DMS53 (cell line): ENCODE data around the gene RAD51.

Experiments used
- DNase-seq: peaks from one replicate; lab custom pipeline; 2025; lab: John Stamatoyannopoulos, UW

RAD51 gene

GRCh38 chr15:40762919-40763800, 68.2 kb downstream of the RAD51 start:
- DNase-seq: peak; percentile 94

GRCh38 chr15:40763801-40764628, 69.0 kb downstream of the RAD51 start, which contains the start of gene GCHFR:
GCHFR (plus strand) TSS chr15:40764068; CDS start chr15:40764181, 113 bp downstream.
- peak; percentile 91 for DNase-seq

- no peak for DNase-seq
These were observed 69.7 kb downstream of the RAD51 start for GRCh38 chr15:40764629-40765103.

GRCh38 chr15:40766194-40766815, 71.3 kb downstream of the RAD51 start:
- DNase-seq: no peak

GRCh38 chr15:40766906-40767837, 72.2 kb downstream of the RAD51 start:
- peak; percentile 41 for DNase-seq

- DNase-seq: no peak
These were observed 73.0 kb downstream of the RAD51 start for GRCh38 chr15:40767838-40768500.

- DNase-seq: no peak
These were observed 73.7 kb downstream of the RAD51 start for GRCh38 chr15:40768521-40769273.

- peak; percentile 79 for DNase-seq
These were observed 74.5 kb downstream of the RAD51 start, which contains the start of gene C15orf62 for GRCh38 chr15:40769274-40770146. C15orf62 (plus strand) TSS chr15:40769980; CDS start chr15:40770496, 516 bp downstream.

GRCh38 chr15:40770147-40770721, 75.3 kb downstream of the RAD51 start:
- peak; percentile 74 for DNase-seq

GRCh38 chr15:40771242-40771641, 76.3 kb downstream of the RAD51 start:
- no peak for DNase-seq

GRCh38 chr15:40772014-40772413, 77.0 kb downstream of the RAD51 start:
- no peak for DNase-seq

- no peak for DNase-seq
These were observed 78.5 kb downstream of the RAD51 start for GRCh38 chr15:40773496-40773895.

- DNase-seq: no peak
These were observed 78.9 kb downstream of the RAD51 start for GRCh38 chr15:40773902-40774301.

GRCh38 chr15:40775007-40775406, 80.0 kb downstream of the RAD51 start:
- DNase-seq: no peak

GRCh38 chr15:40775740-40776536, 81.0 kb downstream of the RAD51 start:
- no peak for DNase-seq

- no peak for DNase-seq
These were observed 81.7 kb downstream of the RAD51 start for GRCh38 chr15:40776537-40777141.
